ENCODE results near the gene TUBA1B.

GRCh38 chr12:49131051-49131893 lies at the start of gene TUBA1B:
- TF ChIP-seq PHF8 (conservative IDR thresholded peaks at IDR 0.05; ENCODE audit: low read depth, low read length) = peak; percentile 95
- no peak for TF ChIP-seq SIRT6 (IDR thresholded peaks at IDR 0.05; ENCODE audit: low read length)
- no peak for TF ChIP-seq CTCF (IDR thresholded peaks at IDR 0.05; ENCODE audit: control extremely low read depth in 1 of 3, insufficient read depth in 1 of 3, low read depth in 1 of 3, low read length in 3 of 3)
- no peak for TF ChIP-seq EGR1 (IDR thresholded peaks at IDR 0.05; ENCODE audit: borderline replicate concordance, low read depth, low read length)
- TF ChIP-seq TCF12 (IDR thresholded peaks at IDR 0.05; ENCODE audit: low read depth, low read length) = no peak
- TF ChIP-seq POLR2A (IDR thresholded peaks at IDR 0.05; ENCODE audit: control extremely low read depth in 1 of 2, low read depth in 2 of 2, low read length in 2 of 2) = peak; percentile 92 to 94
- no peak for TF ChIP-seq EZH2 (IDR thresholded peaks at IDR 0.05; ENCODE audit: low read depth, low read length, severe bottlenecking)
- no peak for TF ChIP-seq RFX5 (IDR thresholded peaks at IDR 0.05; ENCODE audit: borderline replicate concordance, low read depth, low read length)
- TF ChIP-seq JUN (IDR thresholded peaks at IDR 0.05; ENCODE audit: low read depth, low read length) = no peak
- no peak for TF ChIP-seq CREB1 (IDR thresholded peaks at IDR 0.05)
- no peak for TF ChIP-seq MAFK (IDR thresholded peaks at IDR 0.05; ENCODE audit: low read depth, low read length)
- TF ChIP-seq RAD21 (IDR thresholded peaks at IDR 0.05 in 1 of 2, conservative IDR thresholded peaks at IDR 0.05 in 1 of 2; ENCODE audit: low read depth in 2 of 2, low read length in 2 of 2) = no peak
